Ramos (cell line): Measurements from ENCODE around the gene TDRD12.
"Not testable (repeated sequence)": the region's sequence is repeated elsewhere in the genome, so short reads cannot be mapped to it uniquely, and the experiment has no call there.

Experiments used
- in situ Hi-C: fragments of 300-500 bp; cut with MboI; formaldehyde crosslinking; loops from one replicate; pipeline ENCODE4 v1.14.3; 2022; ENCODE audit warnings: low sequenced_read_pairs; ENCODE audit not compliant: unreplicated experiment

The TDRD12 gene

GRCh38 chr19:32824916-32825608 is 105.5 kb downstream of the TDRD12 start:
- in situ Hi-C loops = no loop called here

GRCh38 chr19:32828139-32828538 is 108.6 kb downstream of the TDRD12 start:
- in situ Hi-C loops = no loop called here

GRCh38 chr19:32828643-32829344 is 109.2 kb downstream of the TDRD12 start:
- in situ Hi-C loops = no loop called here

- in situ Hi-C loops = no loop called here
Observed at GRCh38 chr19:32829345-32829896, 109.9 kb downstream of the TDRD12 start.

GRCh38 chr19:32830231-32831014 is 110.9 kb downstream of the TDRD12 start:
- in situ Hi-C loops = no loop called here

GRCh38 chr19:32831611-32832010 is 112.0 kb downstream of the TDRD12 start:
- in situ Hi-C loops = no loop called here

GRCh38 chr19:32832094-32832493 is 112.5 kb downstream of the TDRD12 start:
- in situ Hi-C loops = not testable (repeated sequence)

- in situ Hi-C loops = not testable (repeated sequence)
Observed at GRCh38 chr19:32832825-32833224, 113.3 kb downstream of the TDRD12 start.

- in situ Hi-C loops = not testable (repeated sequence)
Observed at GRCh38 chr19:32833388-32833787, 113.8 kb downstream of the TDRD12 start.

- in situ Hi-C loops = no loop called here
Observed at GRCh38 chr19:32837531-32837930, 118.0 kb downstream of the TDRD12 start.

GRCh38 chr19:32842061-32842460 is 122.5 kb downstream of the TDRD12 start:
- in situ Hi-C loops = no loop called here

GRCh38 chr19:32843716-32844245 is 124.2 kb downstream of the TDRD12 start:
- in situ Hi-C loops = no loop called here

GRCh38 chr19:32848035-32848434 is 128.5 kb downstream of the TDRD12 start:
- in situ Hi-C loops = not testable (repeated sequence)

- in situ Hi-C loops = no loop called here
Observed at GRCh38 chr19:32852216-32852615, 132.6 kb downstream of the TDRD12 start.

- in situ Hi-C loops = not testable (repeated sequence)
Observed at GRCh38 chr19:32856818-32857217, 137.3 kb downstream of the TDRD12 start.

GRCh38 chr19:32857584-32857983 is 138.0 kb downstream of the TDRD12 start:
- in situ Hi-C loops = no loop called here

- in situ Hi-C loops = no loop called here
Observed at GRCh38 chr19:32858155-32858554, 138.6 kb downstream of the TDRD12 start.

- in situ Hi-C loops = no loop called here
Observed at GRCh38 chr19:32858559-32858958, 139.0 kb downstream of the TDRD12 start.

GRCh38 chr19:32859591-32859990 is 140.0 kb downstream of the TDRD12 start:
- in situ Hi-C loops = no loop called here

- in situ Hi-C loops = no loop called here
Observed at GRCh38 chr19:32861596-32861995, 142.0 kb downstream of the TDRD12 start.
